T-helper 2 cell (primary cell): ENCODE measurements around the gene ERN2.

ENCODE experiments used
- DNase-seq, 5 experiments: peaks; one replicate each; pipeline versions ENCODE4 v3.0.0 to v3.0.0-alpha.2; 2012 to 2022

ERN2 gene

DNA sequence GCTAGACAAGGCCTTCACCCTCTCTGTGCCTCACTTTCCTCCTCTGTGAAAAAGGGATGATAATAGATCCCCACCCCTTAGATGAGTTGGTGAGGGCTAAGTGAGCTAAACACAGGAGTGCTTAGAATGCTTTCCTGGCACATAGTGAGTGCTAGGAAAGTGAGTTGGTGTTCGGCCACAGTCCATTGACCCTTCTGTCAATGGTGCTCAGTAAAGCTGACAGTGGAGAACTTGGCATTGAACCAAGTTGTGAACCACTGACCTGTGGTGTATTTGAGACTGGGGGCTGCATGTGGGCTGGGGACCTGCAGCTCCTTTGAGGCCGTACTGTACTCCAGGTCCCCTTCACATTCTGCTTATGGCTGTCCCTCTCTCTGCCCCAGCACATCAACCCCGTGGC, 29.5 kb downstream of the ERN2 start:
- no peak for DNase-seq

DNA sequence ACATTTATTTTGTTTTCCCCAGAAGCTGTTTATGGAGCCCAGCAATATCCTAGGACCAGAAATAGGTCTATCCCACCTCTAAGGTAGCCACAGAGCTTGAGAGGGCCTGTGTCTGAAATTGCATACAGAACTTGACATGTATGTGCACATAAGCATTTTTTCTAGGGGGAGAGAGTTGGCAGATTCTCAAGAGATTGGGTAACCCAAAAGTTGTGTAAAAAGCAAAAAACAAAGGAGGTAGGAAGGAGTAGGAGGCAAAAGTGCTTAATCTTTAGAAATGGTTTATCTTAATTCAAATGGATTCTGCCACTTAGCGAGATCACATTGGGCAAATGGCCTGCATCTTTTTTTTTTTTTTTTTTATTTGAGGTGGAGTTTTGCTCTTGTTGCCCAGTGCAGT, 30.8 kb downstream of the ERN2 start:
- no peak for DNase-seq

DNA sequence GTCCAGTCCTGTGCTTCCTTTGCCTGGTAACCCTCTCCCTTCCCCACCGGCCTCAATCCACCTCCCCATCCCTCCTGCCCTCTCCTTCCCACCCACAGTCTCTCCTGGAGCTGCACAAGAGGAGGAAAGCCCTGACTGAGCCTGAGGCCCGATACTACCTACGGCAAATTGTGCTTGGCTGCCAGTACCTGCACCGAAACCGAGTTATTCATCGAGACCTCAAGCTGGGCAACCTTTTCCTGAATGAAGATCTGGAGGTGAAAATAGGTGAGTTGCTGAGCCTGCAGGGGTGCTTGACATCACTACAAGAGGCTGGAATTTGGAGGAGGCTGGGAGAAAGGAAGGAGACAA, 33.1 kb downstream of the ERN2 start:
- DNase-seq, result peak in 1 of 5 experiments; percentile 15

DNA sequence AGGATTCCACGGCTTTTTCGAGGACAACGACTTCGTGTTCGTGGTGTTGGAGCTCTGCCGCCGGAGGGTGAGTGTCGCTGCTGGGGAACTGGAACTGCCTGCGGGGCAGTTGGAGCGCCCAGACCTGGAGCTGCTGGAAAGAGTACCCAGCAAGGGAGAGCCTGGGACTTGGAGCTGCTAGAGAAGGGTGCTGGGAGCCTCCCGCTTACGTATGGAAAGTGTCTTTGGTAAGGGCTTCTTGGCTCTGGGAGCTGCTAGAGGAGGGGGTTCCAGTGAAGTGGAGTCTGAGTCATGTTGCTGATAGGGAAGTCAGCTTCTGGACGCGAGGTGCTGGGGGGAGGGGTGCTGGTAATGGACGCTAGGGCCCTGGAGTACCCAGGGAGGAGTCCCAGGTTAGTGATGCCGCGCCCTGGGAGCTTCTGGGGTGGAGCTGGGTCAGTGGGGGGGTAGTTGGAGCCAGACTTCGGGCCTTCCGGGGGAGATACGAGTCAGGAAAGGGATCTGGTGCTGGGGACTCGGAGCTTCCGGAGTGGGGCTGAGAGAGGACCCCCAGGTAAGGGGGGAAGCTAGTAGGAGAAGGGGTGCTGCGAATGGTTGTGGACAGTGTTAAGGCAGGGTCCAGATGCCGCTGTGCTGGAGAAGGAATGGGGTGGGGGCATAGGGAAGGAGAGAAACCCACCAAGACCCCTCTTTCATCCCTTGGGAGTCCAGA, 33.6 kb downstream of the ERN2 start:
- DNase-seq, result peak in 1 of 5 experiments; percentile 44

DNA sequence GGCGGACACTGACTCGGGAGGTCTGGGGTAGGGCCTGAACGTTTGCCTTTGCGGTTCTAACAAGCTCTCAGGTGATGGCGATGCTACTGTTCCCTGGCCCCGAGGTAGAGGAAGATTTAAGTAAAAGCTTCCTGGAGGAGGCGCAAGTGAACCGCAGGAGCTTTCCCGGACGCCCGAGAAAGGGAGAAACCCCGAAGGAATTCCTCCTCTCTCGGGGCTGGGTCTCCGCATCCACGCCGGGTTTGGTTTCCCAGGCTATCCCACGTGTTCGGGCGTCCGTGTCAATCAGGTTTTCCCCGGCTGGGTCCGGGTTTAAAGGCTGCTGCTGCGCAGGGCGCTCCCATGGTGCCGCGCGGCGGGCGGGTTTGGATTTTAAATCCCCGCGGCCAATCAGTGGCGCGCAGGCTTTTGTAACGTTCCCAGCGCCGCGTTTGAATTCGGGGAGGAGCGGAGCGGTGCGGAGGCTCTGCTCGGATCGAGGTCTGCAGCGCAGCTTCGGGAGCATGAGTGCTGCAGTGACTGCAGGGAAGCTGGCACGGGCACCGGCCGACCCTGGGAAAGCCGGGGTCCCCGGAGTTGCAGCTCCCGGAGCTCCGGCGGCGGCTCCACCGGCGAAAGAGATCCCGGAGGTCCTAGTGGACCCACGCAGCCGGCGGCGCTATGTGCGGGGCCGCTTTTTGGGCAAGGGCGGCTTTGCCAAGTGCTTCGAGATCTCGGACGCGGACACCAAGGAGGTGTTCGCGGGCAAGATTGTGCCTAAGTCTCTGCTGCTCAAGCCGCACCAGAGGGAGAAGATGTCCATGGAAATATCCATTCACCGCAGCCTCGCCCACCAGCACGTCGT, 34.4 kb downstream of the ERN2 start, which contains the start of gene PLK1:
Gene PLK1, plus strand, starts transcription at position 460 of the 844 bp plus-strand sequence. Its CDS starts 44 bp downstream, at position 504.
- DNase-seq, result peak; percentile 49 to 90 (median 57)

DNA sequence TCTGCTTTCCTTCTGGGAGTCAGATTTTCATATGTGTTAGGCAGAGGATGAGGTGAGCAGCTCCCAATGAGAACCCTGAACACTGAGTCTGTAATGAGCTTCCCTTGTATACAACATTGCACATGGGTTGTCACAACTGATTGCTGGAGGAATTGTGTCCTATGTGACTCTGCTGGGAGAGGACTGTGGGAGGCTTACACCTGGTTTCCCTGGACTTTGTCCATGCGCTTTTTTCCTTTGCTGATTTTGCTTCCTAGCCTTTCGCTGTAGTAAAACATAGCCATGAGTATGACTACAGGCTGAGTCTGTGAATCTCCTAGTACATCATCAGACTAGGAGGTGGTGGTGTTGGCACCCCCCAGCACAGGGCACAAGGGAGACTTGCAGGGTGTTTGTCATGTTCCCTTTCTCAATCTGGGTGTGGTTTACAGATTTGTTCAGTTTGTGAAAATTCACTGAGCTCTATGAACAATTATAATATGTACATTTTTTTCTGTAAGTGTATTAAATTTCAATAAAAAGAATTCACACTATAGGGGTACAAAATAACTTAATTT, 36.0 kb downstream of the ERN2 start:
- no peak for DNase-seq

DNA sequence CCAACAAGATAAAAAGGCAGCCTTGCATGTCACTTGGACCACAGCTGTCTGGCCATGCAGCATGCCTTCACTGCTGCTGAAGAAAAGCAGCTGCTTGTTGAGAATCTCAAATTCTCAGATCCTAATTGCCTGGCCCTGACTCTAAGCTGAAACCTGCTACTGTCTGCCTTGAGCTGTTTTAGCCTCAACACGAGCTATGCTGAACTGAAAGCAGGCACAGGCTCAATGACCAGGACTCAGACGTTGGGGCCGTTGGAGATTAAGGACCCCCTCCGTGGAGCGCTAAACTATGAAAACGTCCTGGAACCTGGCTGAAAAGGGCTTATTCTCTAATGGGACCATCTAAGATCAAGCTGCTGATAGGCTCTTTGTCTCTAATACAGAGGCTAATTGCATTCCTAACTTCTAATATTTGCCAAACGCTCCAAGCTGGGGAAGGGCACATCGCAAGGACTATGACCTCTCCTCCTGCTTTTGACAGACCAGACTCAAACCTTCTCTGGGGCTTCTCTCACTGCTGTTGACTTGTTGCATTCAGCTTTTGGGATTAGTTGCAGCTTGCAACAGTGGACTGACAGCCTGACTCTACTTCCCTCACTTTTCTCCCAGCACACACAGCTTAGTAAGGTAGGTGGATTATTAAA, 38.9 kb downstream of the ERN2 start:
- DNase-seq, result no peak

DNA sequence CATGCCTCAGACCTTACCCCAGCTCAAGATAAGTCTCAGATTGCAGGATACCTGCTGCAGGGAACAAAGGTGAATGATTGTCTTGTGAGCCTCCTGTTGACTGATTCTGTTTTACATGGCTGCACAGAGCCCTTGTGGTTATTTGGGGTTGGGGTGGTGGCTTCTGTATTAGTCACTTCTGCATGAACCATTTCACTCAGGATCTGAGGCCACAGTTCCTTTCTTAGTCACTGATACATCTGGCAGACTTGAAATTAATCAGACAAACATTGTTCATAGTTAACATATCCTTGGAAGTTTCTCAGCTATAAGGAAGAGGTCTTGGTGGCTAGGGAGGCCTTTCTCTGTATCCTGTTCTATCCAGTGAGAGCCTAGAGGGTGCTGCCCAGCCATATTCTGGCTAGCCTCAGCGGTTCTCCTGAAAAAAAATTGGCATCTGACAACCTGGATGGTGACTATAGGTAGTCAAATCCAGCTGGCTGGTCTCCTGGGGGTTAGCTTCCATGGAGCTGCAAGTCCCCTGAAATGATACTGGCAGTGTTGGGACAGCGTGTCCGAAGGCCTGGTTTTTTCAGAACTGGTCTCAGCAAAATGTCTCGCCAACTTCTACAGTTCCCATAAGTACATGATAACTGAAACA, 42.8 kb downstream of the ERN2 start:
- peak in 2 of 5 experiments; percentile 16 to 90 for DNase-seq

DNA sequence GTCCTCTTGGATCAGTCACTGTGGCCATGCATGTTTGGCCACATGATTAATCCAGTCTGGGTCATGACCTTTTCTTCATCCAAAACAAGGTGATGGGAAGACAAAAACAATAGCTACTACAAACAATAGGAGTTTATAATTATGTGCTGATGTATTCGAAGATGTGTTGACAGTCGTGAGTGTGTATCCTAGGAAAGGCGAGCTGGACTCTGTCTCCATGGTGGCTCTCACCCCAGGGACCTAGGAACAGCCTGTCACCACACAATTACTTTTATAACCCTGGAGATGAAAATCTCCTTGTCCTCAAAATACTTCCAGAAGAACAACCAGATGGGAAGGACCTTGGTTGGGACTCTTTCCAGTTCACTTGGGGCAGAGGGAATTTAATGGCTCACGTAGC, 44.1 kb downstream of the ERN2 start:
- no peak for DNase-seq

DNA sequence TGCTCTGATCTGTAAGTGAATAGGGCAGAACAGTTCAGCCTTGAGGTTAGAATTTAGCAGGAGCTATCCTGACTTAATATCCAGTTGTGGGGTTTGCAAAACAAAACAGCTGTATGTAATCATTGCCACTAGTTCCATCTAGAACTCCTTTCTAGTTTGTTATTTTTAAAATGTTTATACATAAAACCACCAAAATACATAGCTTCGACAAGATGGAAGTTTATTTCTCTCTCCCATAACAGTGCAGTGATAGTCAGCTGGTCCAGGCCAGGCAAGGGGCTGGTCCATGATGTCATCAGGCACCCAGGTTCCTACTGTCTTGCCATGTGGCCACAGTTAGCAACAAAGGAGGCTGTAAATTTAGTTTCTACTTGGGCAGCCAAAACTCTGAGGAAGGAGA, 44.8 kb downstream of the ERN2 start:
- DNase-seq, result no peak

DNA sequence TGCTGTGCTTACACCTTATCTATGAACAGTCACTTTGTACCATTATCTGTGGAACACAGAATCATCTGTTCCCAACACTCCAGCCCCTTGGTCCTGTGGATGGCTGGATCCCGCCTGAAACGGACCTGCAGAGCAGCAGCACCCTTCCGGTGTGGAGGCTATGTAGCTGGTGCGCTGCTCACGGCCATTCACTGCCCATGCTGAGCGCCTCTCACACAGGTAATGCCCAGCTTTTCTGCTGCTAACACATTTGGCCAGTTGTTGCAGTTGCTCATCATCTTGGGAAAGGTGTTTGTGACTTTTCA, 45.7 kb downstream of the ERN2 start:
- no peak for DNase-seq

DNA sequence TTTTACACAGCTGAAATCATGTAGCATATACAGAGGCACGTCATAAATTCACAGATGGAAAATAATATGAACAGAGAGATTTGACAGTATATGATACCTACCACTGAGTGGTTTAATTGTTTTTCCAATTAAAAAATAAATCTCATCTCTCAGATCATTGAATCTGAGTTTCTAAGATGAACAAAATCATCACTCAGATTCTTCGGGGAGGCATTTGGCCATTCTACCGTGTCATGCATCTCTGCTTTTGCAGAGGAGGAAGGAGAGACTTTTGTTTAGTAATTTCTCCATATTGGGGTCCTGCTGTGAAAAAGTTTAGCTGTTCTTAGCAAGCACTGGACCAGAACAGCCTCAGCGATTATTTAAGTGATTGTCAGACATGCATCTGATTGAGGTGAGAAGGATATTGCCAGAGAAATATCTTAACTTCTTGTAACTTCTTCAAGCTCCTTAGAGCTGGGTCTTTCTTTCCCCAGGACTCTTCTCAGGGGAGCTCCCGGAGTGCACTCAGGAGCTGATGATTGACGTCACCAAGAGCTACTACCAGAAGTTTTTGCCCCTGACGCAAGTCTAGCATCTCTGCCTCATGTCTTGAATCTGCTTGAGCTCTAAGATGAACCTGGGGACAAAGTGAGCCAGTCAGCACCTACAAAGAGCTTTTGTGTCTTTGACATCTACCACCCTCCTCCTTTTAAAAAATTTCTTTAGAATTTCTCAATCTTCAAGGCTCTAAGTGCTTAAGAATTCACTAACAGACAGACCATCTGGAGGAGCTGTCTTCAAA, 46.3 kb downstream of the ERN2 start:
- no peak for DNase-seq

DNA sequence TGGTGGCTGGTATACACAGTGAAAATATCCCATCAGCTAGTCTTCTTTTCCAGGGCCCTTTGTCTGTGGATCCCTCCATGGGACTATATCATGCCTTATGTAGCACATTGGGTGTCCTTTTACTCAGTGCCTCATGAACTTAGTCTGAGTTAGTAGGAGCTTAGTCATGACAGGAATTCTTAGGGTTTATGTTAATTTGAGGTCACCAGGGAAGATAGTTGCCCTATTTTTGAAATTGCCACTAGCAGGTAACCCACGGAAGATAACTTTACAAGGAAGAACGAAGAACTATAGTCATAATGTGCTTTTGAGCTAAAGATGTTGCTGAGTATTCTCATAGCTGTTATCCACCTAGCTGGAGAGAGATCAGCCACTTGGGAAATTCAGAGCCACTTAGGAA, 49.1 kb downstream of the ERN2 start:
- no peak for DNase-seq

DNA sequence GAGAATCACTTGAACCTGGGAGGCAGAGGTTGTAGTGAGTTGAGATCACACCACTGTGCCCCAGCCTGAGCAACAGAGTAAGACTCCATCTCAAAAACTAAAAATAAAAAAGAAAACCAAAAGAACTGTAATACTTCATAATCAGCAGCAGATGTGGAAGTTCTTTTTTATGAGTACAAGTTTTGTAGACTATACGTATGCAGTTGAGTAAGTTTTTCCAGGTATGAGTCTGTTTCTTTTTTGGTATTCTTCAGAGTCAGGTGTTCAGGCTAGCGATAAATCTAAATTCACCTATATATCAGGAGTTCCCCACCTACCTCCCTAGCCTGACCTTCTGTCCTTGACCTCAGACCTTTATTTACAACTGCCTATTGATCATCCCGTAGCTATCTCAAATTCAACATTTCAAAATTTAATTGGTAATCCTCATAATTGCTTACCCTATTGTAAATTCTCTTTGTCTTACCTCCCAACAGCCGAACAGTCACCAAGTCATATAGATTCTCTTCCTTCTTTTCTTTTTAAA, 61.0 kb downstream of the ERN2 start:
- no peak for DNase-seq

DNA sequence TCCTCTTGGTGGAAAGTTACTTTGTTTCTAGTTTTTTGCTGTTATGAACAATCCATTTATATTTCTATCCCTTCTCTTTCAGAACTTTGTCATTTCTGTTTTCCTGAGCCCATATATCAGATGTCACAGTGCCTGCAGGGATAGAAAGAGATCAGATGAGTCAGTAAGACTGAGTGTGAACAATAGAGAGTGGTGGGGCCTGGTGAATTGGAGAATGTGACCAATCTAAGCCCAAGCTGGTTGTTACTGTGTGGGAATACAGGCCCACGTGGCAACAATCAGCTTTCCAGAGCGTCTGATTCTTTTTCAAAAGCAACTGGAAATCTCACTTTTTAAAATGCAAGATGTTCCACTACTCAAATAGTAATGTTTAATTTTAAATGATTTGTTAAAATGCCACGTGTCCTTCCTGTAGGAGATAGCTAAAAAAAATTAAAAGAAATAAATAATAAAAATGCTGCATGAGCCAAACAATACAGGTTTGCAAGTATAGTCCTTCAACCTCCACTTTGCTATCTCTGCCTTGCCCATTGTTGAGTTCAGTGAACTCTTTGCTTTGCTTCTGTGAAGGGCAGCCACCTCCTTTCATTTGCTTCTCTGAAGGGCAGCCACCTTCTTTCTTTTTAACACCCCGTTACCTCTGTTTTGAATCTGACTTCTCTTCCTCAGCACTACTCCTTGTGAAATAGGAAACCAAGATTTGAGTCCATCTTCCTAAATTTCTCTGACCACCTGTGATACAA, 62.2 kb downstream of the ERN2 start:
- DNase-seq, result no peak

DNA sequence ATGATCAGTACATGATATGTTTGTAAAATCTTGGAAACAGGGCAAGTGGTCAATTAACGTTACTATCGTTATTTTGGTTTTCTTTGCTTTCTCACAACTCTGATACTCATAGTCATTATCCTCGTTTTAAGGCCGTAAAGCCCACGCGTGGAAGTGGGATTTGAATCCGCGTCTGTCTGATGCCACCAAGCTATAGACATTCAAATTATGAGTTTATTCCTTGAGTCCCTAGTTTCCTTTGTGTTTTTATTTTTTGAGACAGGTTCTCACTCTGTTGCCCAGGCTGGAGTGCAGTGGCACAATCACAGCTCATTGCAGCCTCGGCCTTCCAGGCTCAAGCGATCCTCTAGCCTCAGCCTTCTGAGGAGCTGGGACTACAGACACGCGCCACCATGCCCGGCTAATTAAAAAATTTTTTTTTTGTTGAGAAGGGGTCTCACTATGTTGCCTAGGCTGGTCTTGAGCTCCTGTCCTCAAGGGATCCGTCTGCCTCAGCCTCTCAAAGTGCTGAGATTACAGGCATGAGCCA, 70.7 kb downstream of the ERN2 start:
- no peak for DNase-seq

DNA sequence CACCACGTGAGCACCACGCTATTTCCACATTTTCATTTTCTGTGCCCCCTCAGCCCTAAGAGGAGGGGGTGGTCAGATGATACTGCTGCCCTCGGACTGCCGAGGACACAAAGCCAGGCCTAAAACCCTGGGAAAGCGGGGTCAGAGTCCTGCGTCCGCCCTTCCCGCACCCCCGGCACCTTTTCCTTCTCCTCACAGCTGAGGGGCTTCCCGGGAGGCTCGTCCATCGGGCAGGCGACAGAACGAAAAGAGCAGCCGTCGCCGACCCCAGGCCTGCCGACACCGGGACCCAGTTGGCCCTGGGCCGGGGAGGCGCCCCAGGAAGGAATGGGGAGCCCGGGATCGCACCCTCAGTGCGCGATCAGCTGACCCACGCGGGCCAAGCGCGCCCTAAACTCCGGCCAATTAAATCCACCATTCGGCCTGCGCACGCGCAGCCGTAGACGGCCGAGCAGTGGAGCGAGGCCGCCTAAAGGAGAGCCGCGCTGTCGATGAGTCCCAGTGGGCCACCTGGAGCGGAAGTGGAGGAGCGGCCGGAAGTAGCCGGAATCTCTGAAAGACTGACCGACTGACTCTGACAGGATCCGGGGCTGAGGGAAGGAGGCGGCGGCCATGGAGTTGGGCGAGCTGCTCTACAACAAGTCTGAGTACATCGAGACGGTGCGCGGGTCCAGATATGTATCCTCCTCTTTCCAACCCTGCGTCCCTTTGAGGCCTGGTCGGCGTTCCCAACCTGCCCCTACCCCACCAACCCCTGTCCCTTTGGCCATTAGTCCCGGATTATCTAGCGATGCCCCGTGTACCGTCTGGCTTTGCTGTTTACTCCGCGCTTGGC, 71.9 kb downstream of the ERN2 start, which contains the start of the genes DCTN5 and PALB2:
Gene DCTN5, plus strand, starts transcription at position 536 of the 835 bp plus-strand sequence. Its CDS starts 77 bp downstream, at position 613.
Gene PALB2, minus strand, starts transcription at position 380 of the 835 bp plus-strand sequence. Its CDS starts 153 bp downstream, at position 227.
- peak; percentile 66 to 92 (median 80) for DNase-seq

DNA sequence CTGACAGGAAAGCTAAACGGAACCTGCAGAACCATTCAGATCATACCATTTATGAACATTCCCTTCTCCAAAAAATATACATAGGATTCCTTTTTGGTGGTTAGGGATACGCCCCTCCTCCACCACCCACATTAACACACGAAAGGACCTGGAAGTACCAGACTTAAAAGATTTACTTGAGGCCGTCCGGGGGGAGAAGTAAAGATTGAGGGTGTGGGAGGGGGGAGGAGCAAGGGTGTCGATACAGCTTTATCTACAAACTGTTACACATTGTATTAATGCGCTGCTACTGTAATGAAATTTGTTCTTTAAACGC, 72.4 kb downstream of the ERN2 start:
- DNase-seq, result peak in 2 of 5 experiments; percentile 2 to 29
